Left renal cortex interstitium (tissue), 4 donors: Measurements from ENCODE around the gene G6PC1. TPM values are rescaled to one million over a fixed set of nuclear protein-coding genes. Genes with fewer than 3 reads are reported as not detected.
A peak's percentile ranks its signal among the peaks of the same experiment; 100 is the strongest.

Source experiments
- DNase-seq, 4 donors: peaks; one replicate each; pipeline ENCODE4 v3.0.0-alpha.2; 2013; ENCODE audit warnings: low read depth in 4 of 4, low spot score in 2 of 4, missing footprints in 1 of 4
- polyA plus RNA-seq, 4 donors: library from polyadenylated mRNA; unstranded; fragments of 120-200 nt; gene quantifications; one replicate each; pipeline ENCODE4 v1.2.1, GENCODE V29; 2013; ENCODE audit not compliant: insufficient read length in 4 of 4

G6PC1 gene
- polyA plus RNA-seq, 4 donors: 2.7 to 8.4 (median 5.7) TPM

DNA sequence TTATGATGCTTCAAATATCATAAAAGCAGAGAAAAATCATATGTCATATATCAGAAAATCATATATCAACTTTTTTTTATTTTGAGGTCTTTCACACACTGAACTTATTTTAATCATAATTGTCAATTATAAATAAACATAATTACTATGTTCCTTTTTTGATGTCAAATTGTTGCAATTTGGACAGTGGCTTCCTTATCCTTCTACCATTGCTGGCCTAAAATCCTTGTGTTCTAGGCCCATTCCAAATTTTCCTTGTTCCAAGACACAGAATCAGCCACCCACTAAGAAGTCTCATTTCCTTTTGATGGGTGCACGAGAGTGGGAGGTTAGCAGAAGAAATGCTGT, 28.9 kb downstream of the G6PC1 start:
- DNase-seq: no peak

DNA sequence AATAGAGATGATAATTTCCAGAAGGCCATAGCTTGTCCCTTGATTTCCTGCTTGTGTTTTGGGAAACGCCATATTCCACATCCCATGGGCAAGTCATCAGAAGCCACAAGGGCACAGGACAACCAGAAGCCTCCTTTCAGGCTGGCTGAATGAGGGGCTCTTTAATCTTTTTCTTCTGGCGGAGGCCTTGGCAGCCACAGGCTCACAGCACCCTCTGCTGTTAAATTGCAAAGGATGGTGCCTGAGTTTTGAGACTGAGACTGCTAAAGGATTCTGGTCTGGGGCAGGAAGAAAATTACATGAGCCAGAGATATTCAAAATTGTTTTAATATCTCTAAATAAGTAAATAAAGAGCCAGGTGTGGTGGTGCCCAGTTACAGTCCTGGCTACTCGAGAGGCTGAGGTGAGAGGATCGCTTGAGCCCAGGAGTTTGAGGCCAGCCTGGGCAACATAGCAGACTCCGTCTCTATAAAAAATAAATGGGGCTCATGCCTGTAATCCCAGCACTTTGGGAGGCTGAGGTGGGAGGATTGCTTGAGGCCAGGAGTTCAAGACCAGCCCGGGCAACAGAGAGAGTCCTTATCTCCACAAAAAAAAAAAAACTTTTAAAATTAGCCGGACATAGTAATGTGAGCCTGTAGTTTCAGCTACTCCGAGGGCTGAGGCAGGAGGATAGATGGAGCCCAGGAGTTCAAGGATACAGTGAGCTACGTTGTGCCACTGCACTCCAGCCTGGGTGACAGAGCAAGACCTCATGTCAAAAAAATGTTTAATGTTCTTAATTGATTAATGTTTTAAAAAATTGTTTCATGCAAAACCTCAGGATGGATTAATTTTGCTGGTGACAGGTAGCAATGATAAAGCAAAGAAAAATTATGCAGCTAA, 37.4 kb downstream of the G6PC1 start:
- peak in 1 of 4 donors; percentile 28 for DNase-seq

DNA sequence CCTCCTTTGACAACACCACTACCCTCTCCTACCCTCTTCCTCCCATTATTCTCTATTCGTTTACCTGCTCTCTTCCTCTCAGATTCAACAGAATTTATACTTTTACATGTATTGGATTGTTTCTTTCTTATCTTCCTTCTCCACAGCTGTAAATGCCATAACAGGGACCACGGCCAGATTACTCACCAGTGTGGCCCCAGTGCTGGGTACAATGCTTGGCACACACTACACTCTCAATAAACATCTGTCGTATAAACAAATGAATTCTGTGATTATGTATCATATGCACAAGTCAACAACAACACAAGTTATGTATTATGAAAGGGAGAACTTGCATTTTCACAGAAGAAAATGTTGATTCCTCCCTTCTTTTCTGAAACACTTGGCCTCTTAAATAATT, 43.6 kb downstream of the G6PC1 start:
- no peak for DNase-seq

DNA sequence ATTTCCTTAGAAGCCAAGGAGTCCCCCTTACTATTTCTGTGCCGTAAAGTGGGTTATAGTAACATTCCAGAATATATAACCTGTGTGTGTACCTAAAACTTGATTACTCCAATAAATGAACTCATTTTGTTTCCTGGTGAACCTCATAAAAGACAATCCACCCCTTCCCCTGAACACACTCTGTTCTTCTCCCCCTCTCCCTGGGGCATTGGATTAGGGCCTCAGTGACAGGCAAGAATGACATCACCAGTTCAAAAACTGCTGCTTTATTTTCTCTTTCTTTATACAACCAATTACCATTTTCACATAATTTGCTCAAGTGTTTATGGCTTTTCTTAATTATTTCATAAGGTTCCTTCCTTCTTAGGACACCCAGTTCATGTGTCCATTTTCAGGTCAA, 46.2 kb downstream of the G6PC1 start:
- no peak for DNase-seq

DNA sequence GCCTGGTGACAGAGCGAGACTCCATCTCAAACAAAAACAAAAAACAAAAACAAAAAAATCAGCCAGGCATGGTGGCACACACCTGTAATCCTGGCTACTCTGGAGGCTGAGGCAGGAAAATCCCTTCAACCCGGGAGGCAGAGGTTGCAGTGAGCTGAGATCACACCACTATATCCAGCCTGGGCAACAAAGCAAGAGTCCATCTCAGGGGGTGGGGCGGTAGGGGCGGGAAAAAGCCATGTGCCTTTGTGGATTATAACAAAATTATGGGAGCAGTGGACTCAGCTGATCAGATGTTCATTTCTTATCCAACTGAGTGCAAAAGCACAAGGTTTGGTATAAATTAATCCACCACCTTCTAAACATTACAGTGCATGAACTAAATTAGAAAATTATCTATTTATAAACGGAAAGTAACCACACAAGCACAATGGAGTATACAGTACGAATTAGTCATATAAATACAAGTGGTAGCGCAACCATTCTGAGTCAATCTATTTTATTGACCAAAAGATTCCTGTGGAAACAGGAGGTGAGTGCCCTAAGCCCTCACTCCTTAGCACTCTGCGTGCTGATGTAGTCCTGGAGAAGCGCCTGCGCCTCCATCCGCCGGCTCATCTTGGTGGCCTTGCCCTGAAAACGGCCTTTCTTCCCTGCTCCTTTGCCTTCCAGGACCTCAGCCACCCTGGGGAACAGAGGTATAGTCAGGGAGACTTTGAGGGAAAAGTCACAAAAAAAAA, 49.6 kb downstream of the G6PC1 start:
- no peak for DNase-seq

Other genes starting within 250 kb of the G6PC1 start
- gene TUBG2, start 241.5 kb upstream of the G6PC1 start, polyA plus RNA-seq: 10 to 100 TPM; 19.4 to 42.2 (median 30.5) TPM
- 10 to 100 TPM; 12.3 to 23.0 (median 19.9) TPM for gene PLEKHH3, start 223.8 kb upstream of the G6PC1 start, polyA plus RNA-seq
- gene CCR10, start 219.0 kb upstream of the G6PC1 start, polyA plus RNA-seq: 1 to 10 TPM in 3 of 4 donors, under 1 TPM in 1; 0.89 to 2.1 (median 1.5) TPM
- 10 to 100 TPM in 1 of 4 donors, 1 to 10 TPM in 3; 8.1 to 11.1 (median 8.6) TPM for gene CNTNAP1, start 218.3 kb upstream of the G6PC1 start, polyA plus RNA-seq
- 10 to 100 TPM; 32.5 to 65.2 (median 51.7) TPM for gene EZH1, start 155.8 kb upstream of the G6PC1 start, polyA plus RNA-seq
- gene RAMP2, start 139.6 kb upstream of the G6PC1 start, polyA plus RNA-seq: 100 to 1,000 TPM in 1 of 4 donors, 10 to 100 TPM in 3; 73.4 to 118 (median 93.3) TPM
- 100 to 1,000 TPM in 1 of 4 donors, 10 to 100 TPM in 3; 77.0 to 101 (median 93.4) TPM for gene VPS25, start 127.3 kb upstream of the G6PC1 start, polyA plus RNA-seq
- 10 to 100 TPM; 11.2 to 17.9 (median 12.7) TPM for gene WNK4, start 120.2 kb upstream of the G6PC1 start, polyA plus RNA-seq
- gene COA3, start 102.1 kb upstream of the G6PC1 start, polyA plus RNA-seq: 100 to 1,000 TPM; 142 to 179 (median 160) TPM
- gene CNTD1, start 101.9 kb upstream of the G6PC1 start, polyA plus RNA-seq: 1 to 10 TPM in 3 of 4 donors, under 1 TPM in 1; 0.86 to 3.8 (median 2.1) TPM
- gene BECN1, start 76.5 kb upstream of the G6PC1 start, polyA plus RNA-seq: 10 to 100 TPM; 68.8 to 86.1 (median 77.4) TPM
- 100 to 1,000 TPM in 2 of 4 donors, 10 to 100 TPM in 2; 92.6 to 111 (median 99.4) TPM for gene PSME3, start 67.4 kb upstream of the G6PC1 start, polyA plus RNA-seq
- gene AOC2, start 56.2 kb upstream of the G6PC1 start, polyA plus RNA-seq: 1 to 10 TPM in 2 of 4 donors, under 1 TPM in 2; 0.62 to 1.8 (median 1.4) TPM
- 1 to 10 TPM; 5.0 to 6.9 (median 5.5) TPM for gene AOC3, start 49.6 kb upstream of the G6PC1 start, polyA plus RNA-seq
- 10 to 100 TPM; 52.7 to 86.5 (median 65.3) TPM for gene AARSD1, start 63.7 kb downstream of the G6PC1 start, polyA plus RNA-seq
- gene PTGES3L, start 79.3 kb downstream of the G6PC1 start, polyA plus RNA-seq: 1 to 10 TPM in 3 of 4 donors, under 1 TPM in 1; 0.87 to 3.3 (median 2.5) TPM
- gene RUNDC1, start 79.8 kb downstream of the G6PC1 start, polyA plus RNA-seq: 10 to 100 TPM; 15.3 to 18.6 (median 16.7) TPM
- gene RPL27, start 97.6 kb downstream of the G6PC1 start, polyA plus RNA-seq: 1,000 to 10,000 TPM; 1,262 to 1,711 (median 1,450) TPM
- 10 to 100 TPM in 3 of 4 donors, 1 to 10 TPM in 1; 9.9 to 12.5 (median 11.3) TPM for gene IFI35, start 106.0 kb downstream of the G6PC1 start, polyA plus RNA-seq
- gene VAT1, start 121.6 kb downstream of the G6PC1 start, polyA plus RNA-seq: 100 to 1,000 TPM; 115 to 133 (median 123) TPM
- 1 to 10 TPM; 2.7 to 3.8 (median 3.5) TPM for gene RND2, start 124.4 kb downstream of the G6PC1 start, polyA plus RNA-seq
- 10 to 100 TPM; 15.0 to 18.5 (median 17.3) TPM for gene BRCA1, start 224.6 kb downstream of the G6PC1 start, polyA plus RNA-seq